K562 (cell line): ENCODE data around the gene CRACDL. TPM values are rescaled to one million over a fixed set of nuclear protein-coding genes. Genes with fewer than 3 reads are reported as not detected.

Experiments used
- ATAC-seq: fragments of 200-7000 bp; cut with Tn5 transposase; 3 replicates; pipeline ENCODE4 v1.9.1; 2020; ENCODE audit warnings: moderate library complexity
- BruUV-seq: library from RNA; stranded (reverse); fragments of 400-500 nt; replicated peaks from 2 replicates; lab custom pipeline; 2021; lab: Mats Ljungman, UMichigan
- CTCF ChIA-PET: fragments of 300-600 bp; formaldehyde crosslinking; extraction: SDS; loops from one replicate; lab custom pipeline; 2021; ENCODE audit warnings: low intra/inter-chr PET ratio; lab: Yijun Ruan, JAX
- POLR2A ChIA-PET: fragments of 300-600, 350-650 bp; sonication (Branson Sonifier 250); formaldehyde crosslinking; extraction: SDS; loops from one replicate; lab custom pipeline; 2021; ENCODE audit warnings: antibody characterized with exemption, inconsistent platforms; lab: Yijun Ruan, JAX
- DNase-seq, 4 experiments: peaks; one replicate each; pipeline versions ENCODE4 v3.0.0 to v3.0.0-alpha.2; 2011 to 2018; ENCODE audit warnings: low spot score in 3 of 4, mixed read lengths in 3 of 4; ENCODE audit errors: extremely low read depth in 1 of 4
- FAIRE-seq: peaks from 2 replicates; lab custom pipeline; 2011; peaks lifted over from hg19 to GRCh38; lab: Jason Lieb, UNC
- H2AFZ ChIP-seq: 2 replicates; pipeline ENCODE4 v1.6.0; 2011; ENCODE audit warnings: low read depth, low read length, control low read depth, inconsistent platforms
- H3K27ac ChIP-seq: fragments of 200-600 bp; 3 replicates; pipeline ENCODE4 v1.8.0; 2011; ENCODE audit warnings: low read depth, mild to moderate bottlenecking, control low read depth, inconsistent platforms, low read length, moderate library complexity, mixed read lengths; ENCODE audit errors: extremely low read depth
- H3K27me3 ChIP-seq, 2 experiments: fragments of 300-600 bp in 1 of 2; 2 replicates in 1 of 2; 3 replicates in 1 of 2; pipeline versions ENCODE4 v1.6.0 to v1.8.0; 2011; ENCODE audit warnings: inconsistent platforms in 2 of 2, low read length in 2 of 2, mild to moderate bottlenecking in 1 of 2, mixed read lengths in 1 of 2, moderate library complexity in 1 of 2; ENCODE audit not compliant: control insufficient read depth in 2 of 2, insufficient read depth in 2 of 2
- H3K36me3 ChIP-seq: fragments of 300-600 bp; 3 replicates; pipeline ENCODE4 v1.8.0; 2011; ENCODE audit warnings: mild to moderate bottlenecking, low read length, inconsistent platforms; ENCODE audit not compliant: control insufficient read depth, insufficient read depth
- H3K4me1 ChIP-seq, 2 experiments: fragments of 200-600 bp in 1 of 2; replicated peaks in 1 of 2; 2 replicates in 1 of 2; 3 replicates in 1 of 2; pipeline versions ENCODE4 v1.5.1 to v1.8.0; 2011; ENCODE audit warnings: inconsistent platforms in 2 of 2, low read length in 2 of 2, mild to moderate bottlenecking in 1 of 2, mixed read lengths in 1 of 2, moderate library complexity in 1 of 2; ENCODE audit not compliant: control insufficient read depth in 2 of 2, insufficient read depth in 2 of 2
- H3K4me2 ChIP-seq: 2 replicates; pipeline ENCODE4 v1.6.1; 2011; ENCODE audit warnings: low read length, control low read depth, inconsistent platforms, mixed read lengths; ENCODE audit not compliant: insufficient read depth
- H3K4me3 ChIP-seq: fragments of 200-600 bp; sonication (generic), shearing (Covaris generic); 2 replicates; pipeline ENCODE4 v1.5.1; 2016; ENCODE audit warnings: control low read depth, inconsistent platforms
- H3K79me2 ChIP-seq: fragments of 200-600 bp; 3 replicates; pipeline ENCODE4 v1.8.0; 2011; ENCODE audit warnings: low read length, inconsistent platforms; ENCODE audit not compliant: control insufficient read depth, insufficient read depth
- H3K9ac ChIP-seq, 2 experiments: 2 replicates each; pipeline versions ENCODE4 v1.6.0 to v1.6.1; 2011; ENCODE audit warnings: low read depth in 2 of 2, low read length in 2 of 2, control low read depth in 1 of 2, inconsistent platforms in 1 of 2, mild to moderate bottlenecking in 1 of 2, mixed read lengths in 1 of 2; ENCODE audit not compliant: insufficient read depth in 1 of 2
- H3K9me1 ChIP-seq: one replicate; pipeline ENCODE4 v1.6.0; 2011; ENCODE audit warnings: inconsistent platforms, mild to moderate bottlenecking, low read length, moderate library complexity; ENCODE audit not compliant: control insufficient read depth, insufficient read depth
- H3K9me3 ChIP-seq: replicated peaks from 2 replicates; pipeline ENCODE4 v1.5.1; 2011; ENCODE audit warnings: low read depth, low read length, inconsistent platforms; ENCODE audit not compliant: control insufficient read depth, insufficient read depth
- H4K20me1 ChIP-seq: replicated peaks from 2 replicates; pipeline ENCODE4 v1.6.1; 2011; ENCODE audit warnings: low read length, inconsistent platforms, mixed read lengths; ENCODE audit not compliant: control insufficient read depth, insufficient read depth
- BDP1 ChIP-seq: IDR thresholded peaks from 3 replicates; pipeline ENCODE4 v1.6.1; 2011; ENCODE audit not compliant: insufficient read length, insufficient read depth
- CBX8 ChIP-seq: fragments of 200-600 bp; sonication (generic); IDR thresholded peaks from 2 replicates; pipeline ENCODE4 v1.6.1; 2012; ENCODE audit warnings: borderline replicate concordance, mixed run types, low read depth, mild to moderate bottlenecking, moderate library complexity, mixed read lengths, low read length, control low read depth, inconsistent platforms; ENCODE audit not compliant: poor library complexity, severe bottlenecking; ENCODE audit errors: extremely low read depth
- GATAD2A ChIP-seq: fragments of 450-650 bp; IDR thresholded peaks from 2 replicates; pipeline ENCODE4 v1.6.1; 2017
- HCFC1 ChIP-seq: IDR thresholded peaks from 2 replicates; pipeline ENCODE4 v1.6.1; 2012; ENCODE audit warnings: low read depth, low read length, improper control_type of control experiment
- KLF13 ChIP-seq: fragments of 450-650 bp; IDR thresholded peaks from 2 replicates; pipeline ENCODE4 v1.6.1; 2016; ENCODE audit warnings: missing genetic modification characterization, low read depth, mild to moderate bottlenecking, missing compliant biosample characterization, moderate library complexity, borderline replicate concordance
- NFE2L1 ChIP-seq: fragments of 450-650 bp; IDR thresholded peaks from 2 replicates; pipeline ENCODE4 v1.6.1; 2016; ENCODE audit warnings: missing genetic modification characterization, low read depth, mild to moderate bottlenecking, missing compliant biosample characterization, moderate library complexity, borderline replicate concordance
- NFIC ChIP-seq: fragments of 450-650 bp; IDR thresholded peaks from 2 replicates; pipeline ENCODE4 v1.6.1; 2017; ENCODE audit warnings: mild to moderate bottlenecking, inconsistent platforms
- NFYB ChIP-seq: IDR thresholded peaks from 2 replicates; pipeline ENCODE4 v1.6.1; 2011; ENCODE audit warnings: mild to moderate bottlenecking, moderate library complexity; ENCODE audit not compliant: insufficient read length; ENCODE audit errors: extremely low read depth
- RREB1 ChIP-seq: fragments of 250-450 bp; sonication (Bioruptor Pico); IDR thresholded peaks from 2 replicates; pipeline ENCODE4 v1.4.0; 2020
- SMARCE1 ChIP-seq: fragments of 450-650 bp; IDR thresholded peaks from 2 replicates; pipeline ENCODE4 v1.7.1; 2016; ENCODE audit warnings: mild to moderate bottlenecking
- TBP ChIP-seq: optimal IDR thresholded peaks from 2 replicates; pipeline ENCODE3; 2011; ENCODE audit warnings: low read depth, low read length, improper control_type of control experiment
- ZBTB43 ChIP-seq: sonication (generic); formaldehyde crosslinking; IDR thresholded peaks from 2 replicates; pipeline ENCODE4 v1.8.0; 2023; ENCODE audit warnings: mild to moderate bottlenecking, missing genetic modification reagents
- ZC3H8 ChIP-seq: fragments of 450-650 bp; IDR thresholded peaks from 2 replicates; pipeline ENCODE4 v1.6.1; 2017
- ZFPM2 ChIP-seq: fragments of 250-450 bp; sonication (Bioruptor Pico); IDR thresholded peaks from 2 replicates; pipeline ENCODE4 v1.5.1; 2022; ENCODE audit warnings: mild to moderate bottlenecking
- ZNF143 ChIP-seq: sonication (generic); formaldehyde crosslinking; IDR thresholded peaks from 2 replicates; pipeline ENCODE4 v1.9.0; 2022; ENCODE audit warnings: mild to moderate bottlenecking, missing genetic modification reagents
- ZNF384 ChIP-seq: IDR thresholded peaks from 2 replicates; pipeline ENCODE4 v1.6.1; 2012; ENCODE audit warnings: low read depth, low read length, improper control_type of control experiment
- WGBS: fragments of 100-300 bp; shearing (Covaris generic); methylation state at CpG from one replicate; pipeline ENCODE4 v1.1.6; 2016; ENCODE audit warnings: low coverage, mixed read lengths; ENCODE audit not compliant: insufficient coverage; ENCODE audit errors: missing lambda C conversion rate; 5-methylcytosine and 5-hydroxymethylcytosine counted together
- in situ Hi-C: fragments of 300-500 bp; cut with MboI; formaldehyde crosslinking; loops from 4 replicates; pipeline ENCODE4 v1.15.0; 2018; ENCODE audit warnings: inconsistent platforms, mixed read lengths
- intact Hi-C: fragments of 100-400 bp; cut with micrococcal nuclease; formaldehyde crosslinking; loops from 2 replicates; pipeline ENCODE4 v1.14.2; 2022
- polyA plus RNA-seq, 8 experiments: library from polyadenylated mRNA; depleted of rRNA in 4 of 8; stranded (reverse) in 5 of 8; unstranded in 3 of 8; fragments of >200 nt; fragmentation: Nextera tagmentation in 2 of 8; fragmentation: Illumina TruSeq in 1 of 8; extraction: Ambion mirVana in 2 of 8; extraction: Trizol in 1 of 8; gene quantifications; 2 replicates each; pipeline versions ENCODE4 v1.2.1 to v1.2.3, GENCODE V29; 2011 to 2014; ENCODE audit warnings: inconsistent platforms in 1 of 8, missing spikeins in 1 of 8
- total RNA-seq, 7 experiments: library from RNA; depleted of rRNA in 6 of 7; stranded (reverse); fragments of >200 nt in 6 of 7; fragmentation: Illumina TruSeq in 2 of 7; extraction: Trizol in 2 of 7; gene quantifications; 2 replicates each; pipeline versions ENCODE4 v1.2.1 to v1.2.3, GENCODE V29; 2011 to 2021; ENCODE audit warnings: low replicate concordance in 1 of 7

CRACDL gene
- total and polyA plus RNA-seq, 9 of the 15 experiments (the other 6 are each of a cell fraction or from before 2014, with no cell fraction given): not detected

GRCh38 chr2:98763209-98763951 is 172.6 kb downstream of the CRACDL start (continued):
- TF ChIP-seq KLF13 (no peak), ZBTB43 (no peak), NFE2L1 (tag) (no peak)

- in situ Hi-C loops: no loop called here
- POLR2A ChIA-PET: no interaction called here
- under 1% methylated on average over 6 of the region's 6 CpGs for WGBS
- Histone ChIP-seq H3K9me1 (no peaks in the 10 kb centered on the region), H3K4me1 (no peaks in the 10 kb centered on the region), H3K36me3 (no peaks in the 10 kb centered on the region), H3K27me3 (peaks cover 0 to 35% of the 10 kb centered on the region in 2 experiments; a peak in 3 of 5 replicates), H3K27ac (no peak overlapping the region), H3K9ac (no peak overlapping the region), H3K4me3 (no peak overlapping the region), H3K9me3 (no peaks in the 10 kb centered on the region), H3K4me2 (no peak overlapping the region), H2AFZ (no peak overlapping the region), H3K79me2 (no peaks in the 10 kb centered on the region), H4K20me1 (no peaks in the 10 kb centered on the region; the same call in 1 of the 2 replicates)
- no peak for FAIRE-seq
- intact Hi-C loops: no loop called here
- no peak for ATAC-seq
- DNase-seq: no peak
- CTCF ChIA-PET: no interaction called here
- no TSS peak for BruUV-seq
- TF ChIP-seq ZNF384 (no peak), HCFC1 (no peak), ZC3H8 (no peak), RREB1 (CRISPR knock-in tag) (no peak), GATAD2A (no peak), SMARCE1 (no peak), TBP (no peak), ZFPM2 (CRISPR knock-in tag) (no peak), NFIC (no peak), NFYB (no peak), CBX8 (no peak), BDP1 (no peak), ZNF143 (CRISPR knock-in tag) (no peak)
Measured at GRCh38 chr2:98761909-98762308, 174.1 kb downstream of the CRACDL start.
